Measurements from ENCODE around the gene SAXO2.

DNA sequence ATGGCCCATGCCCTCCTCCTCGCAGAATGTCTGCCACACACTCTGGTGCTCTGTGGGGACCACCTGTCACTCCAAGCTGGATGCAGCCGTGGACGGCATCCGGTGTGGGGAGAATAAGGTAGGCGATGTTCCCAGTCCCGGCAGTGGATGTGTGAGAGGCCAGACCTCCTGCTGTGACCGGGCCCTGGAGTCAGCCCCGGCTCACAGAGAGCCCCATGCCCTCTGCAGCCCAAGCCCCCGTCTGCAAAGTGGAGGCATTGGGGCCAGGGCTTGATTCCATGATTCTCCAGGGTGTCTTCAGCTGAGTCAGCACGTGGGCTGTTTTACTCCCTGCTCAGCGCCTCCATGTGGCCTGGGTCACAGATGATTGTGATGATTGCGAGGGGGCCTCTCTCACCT, 54.5 kb downstream of the SAXO2 start:
- TF ChIP-seq, protein P1, sequence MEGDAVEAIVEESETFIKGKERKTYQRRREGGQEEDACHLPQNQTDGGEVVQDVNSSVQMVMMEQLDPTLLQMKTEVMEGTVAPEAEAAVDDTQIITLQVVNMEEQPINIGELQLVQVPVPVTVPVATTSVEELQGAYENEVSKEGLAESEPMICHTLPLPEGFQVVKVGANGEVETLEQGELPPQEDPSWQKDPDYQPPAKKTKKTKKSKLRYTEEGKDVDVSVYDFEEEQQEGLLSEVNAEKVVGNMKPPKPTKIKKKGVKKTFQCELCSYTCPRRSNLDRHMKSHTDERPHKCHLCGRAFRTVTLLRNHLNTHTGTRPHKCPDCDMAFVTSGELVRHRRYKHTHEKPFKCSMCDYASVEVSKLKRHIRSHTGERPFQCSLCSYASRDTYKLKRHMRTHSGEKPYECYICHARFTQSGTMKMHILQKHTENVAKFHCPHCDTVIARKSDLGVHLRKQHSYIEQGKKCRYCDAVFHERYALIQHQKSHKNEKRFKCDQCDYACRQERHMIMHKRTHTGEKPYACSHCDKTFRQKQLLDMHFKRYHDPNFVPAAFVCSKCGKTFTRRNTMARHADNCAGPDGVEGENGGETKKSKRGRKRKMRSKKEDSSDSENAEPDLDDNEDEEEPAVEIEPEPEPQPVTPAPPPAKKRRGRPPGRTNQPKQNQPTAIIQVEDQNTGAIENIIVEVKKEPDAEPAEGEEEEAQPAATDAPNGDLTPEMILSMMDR (optimal IDR thresholded peaks at IDR 0.05 in 1 of 3, IDR thresholded peaks at IDR 0.05 in 1 of 3, conservative IDR thresholded peaks at IDR 0.05 in 1 of 3; ENCODE audit: extremely low read depth in 1 of 3, insufficient read depth in 2 of 3, low read length in 3 of 3), result no peak
- no peak for TF ChIP-seq EZH2 (IDR thresholded peaks at IDR 0.05; ENCODE audit: low read length)
